GM12891 (cell line): ENCODE data around the gene CPM.
A peak's percentile ranks its signal among the peaks of the same experiment; 100 is the strongest.

Experiments used
- DNase-seq: peaks from one replicate; pipeline ENCODE4 v3.0.0; 2011; ENCODE audit warnings: low spot score; ENCODE audit not compliant: insufficient read length
- FAIRE-seq: peaks from 2 replicates; lab custom pipeline; 2011; peaks lifted over from hg19 to GRCh38; lab: Jason Lieb, UNC
- PAX5 ChIP-seq: IDR thresholded peaks from 2 replicates; pipeline ENCODE4 v1.6.1; 2011; ENCODE audit warnings: low read length, moderate library complexity, mild to moderate bottlenecking; ENCODE audit not compliant: insufficient read depth, severe bottlenecking
- POLR2A ChIP-seq: IDR thresholded peaks from 2 replicates; pipeline ENCODE4 v1.6.1; 2011; ENCODE audit warnings: low read depth, low read length, control low read depth
- POLR2AphosphoS5 ChIP-seq: IDR thresholded peaks from 2 replicates; pipeline ENCODE4 v1.6.1; 2011; ENCODE audit warnings: low read depth, low read length, control low read depth
- POU2F2 ChIP-seq: IDR thresholded peaks from 2 replicates; pipeline ENCODE4 v1.6.1; 2011; ENCODE audit warnings: low read depth, mild to moderate bottlenecking, control low read depth, low read length, moderate library complexity
- SPI1 ChIP-seq: IDR thresholded peaks from 2 replicates; pipeline ENCODE4 v1.6.1; 2011; ENCODE audit warnings: low read depth, low read length, control low read depth
- TAF1 ChIP-seq: IDR thresholded peaks from 2 replicates; pipeline ENCODE4 v1.6.1; 2011; ENCODE audit warnings: low read depth, low read length, control low read depth

Gene CPM

GRCh38 chr12:68861890-68862289 lies 71.1 kb downstream of the CPM start:
- no peak for TF ChIP-seq POLR2A
- no peak for TF ChIP-seq PAX5
- no peak for TF ChIP-seq POU2F2
- no peak for TF ChIP-seq SPI1
- no peak for TF ChIP-seq POLR2AphosphoS5
- no peak for TF ChIP-seq TAF1
- FAIRE-seq (no peak), DNase-seq (no peak)

- no peak for TF ChIP-seq SPI1
- no peak for TF ChIP-seq POLR2A
- no peak for TF ChIP-seq PAX5
- no peak for FAIRE-seq
Measured at GRCh38 chr12:68856510-68856909, 76.5 kb downstream of the CPM start.

GRCh38 chr12:68855771-68856170 lies 77.2 kb downstream of the CPM start:
- DNase-seq (no peak), FAIRE-seq (no peak)
- TF ChIP-seq SPI1 (no peak), POLR2A (no peak), POLR2AphosphoS5 (no peak), TAF1 (no peak), POU2F2 (no peak), PAX5 (no peak)

More at GRCh38 chr12:68856510-68856909, 76.5 kb downstream of the CPM start:
- no peak for DNase-seq

- DNase-seq (no peak), FAIRE-seq (no peak)
- no peak for TF ChIP-seq SPI1
- TF ChIP-seq POLR2A, result no peak
- no peak for TF ChIP-seq POU2F2
- no peak; the same call in 1 of the 2 replicates for TF ChIP-seq POLR2AphosphoS5
- no peak for TF ChIP-seq PAX5
- no peak for TF ChIP-seq TAF1
Measured at GRCh38 chr12:68855111-68855510, 77.9 kb downstream of the CPM start.

GRCh38 chr12:68854554-68854953 lies 78.4 kb downstream of the CPM start:
- FAIRE-seq, result no peak
- TF ChIP-seq POU2F2 (no peak), SPI1 (no peak), PAX5 (no peak), TAF1 (no peak), POLR2AphosphoS5 (no peak), POLR2A (no peak)
- DNase-seq, result no peak

- TF ChIP-seq POU2F2 (no peak), SPI1 (no peak), POLR2A (no peak), TAF1 (no peak), PAX5 (no peak), POLR2AphosphoS5 (no peak)
- DNase-seq (no peak), FAIRE-seq (no peak)
Measured at GRCh38 chr12:68854078-68854468, 78.9 kb downstream of the CPM start.

GRCh38 chr12:68853396-68854077 lies 79.4 kb downstream of the CPM start:
- FAIRE-seq (no peak), DNase-seq (no peak)
- no peak for TF ChIP-seq TAF1
- TF ChIP-seq POLR2A, result no peak
- no peak for TF ChIP-seq PAX5
- TF ChIP-seq POLR2AphosphoS5, result no peak
- TF ChIP-seq SPI1, result no peak
- TF ChIP-seq POU2F2, result no peak

GRCh38 chr12:68851592-68852306 lies 81.2 kb downstream of the CPM start:
- 0 out of 2 replicates have a peak, but pooled peaks have one; percentile 33 for TF ChIP-seq POLR2A
- no peak for TF ChIP-seq POU2F2
- FAIRE-seq (no peak), DNase-seq (no peak)

GRCh38 chr12:68850390-68850789 lies 82.6 kb downstream of the CPM start:
- FAIRE-seq (no peak), DNase-seq (no peak)
- TF ChIP-seq POU2F2 (no peak), POLR2AphosphoS5 (no peak), SPI1 (no peak), PAX5 (no peak), TAF1 (no peak)

- FAIRE-seq (no peak), DNase-seq (no peak)
- TF ChIP-seq PAX5, result no peak
- TF ChIP-seq POLR2A, result 0 out of 2 replicates have a peak, but pooled peaks have one; percentile 57
- TF ChIP-seq TAF1, result no peak
- TF ChIP-seq POLR2AphosphoS5, result peak; percentile 15; the same call in 1 of the 2 replicates
Measured at GRCh38 chr12:68846811-68847210, 86.2 kb downstream of the CPM start.
